Stimulated activated effector memory CD8-positive, alpha-beta T cell treated with anti-CD3 and anti-CD28 coated beads, Interleukin-12 subunit alpha, Interleukin-12 subunit beta, amount 100 ng/mL, for 72 hours (primary cell): ENCODE results near the gene PRKN.

Experiments
- ATAC-seq: fragments of 150-1000 bp; cut with Tn5 transposase; 2 replicates; pipeline ENCODE4 v1.10.0; 2021
- DNase-seq, 2 donors: peaks; one replicate each; pipeline ENCODE4 v3.0.0; 2021 to 2022; ENCODE audit warnings: low spot score in 2 of 2
- H3K27ac Mint-ChIP-seq: one replicate; pipeline ENCODE4 v1.8.0; 2022; ENCODE audit warnings: mild to moderate bottlenecking, mixed read lengths
- H3K36me3 Mint-ChIP-seq: one replicate; pipeline ENCODE4 v1.8.0; 2022; ENCODE audit warnings: mild to moderate bottlenecking, mixed read lengths
- H3K4me1 Mint-ChIP-seq: one replicate; pipeline ENCODE4 v1.8.0; 2022; ENCODE audit warnings: mixed read lengths
- H3K4me3 Mint-ChIP-seq: one replicate; pipeline ENCODE4 v1.8.0; 2022; ENCODE audit warnings: mild to moderate bottlenecking, mixed read lengths
- H3K9me3 Mint-ChIP-seq: one replicate; pipeline ENCODE4 v1.8.0; 2022; ENCODE audit warnings: mixed read lengths

Gene PRKN

GRCh38 chr6:161748535-161749416, 978.8 kb downstream of the PRKN start:
- H3K27ac Mint-ChIP-seq, result no peak overlapping the region
- ATAC-seq, result no peak
- no peaks in the 10 kb centered on the region for H3K36me3 Mint-ChIP-seq
- peak in 1 of 2 donors; percentile 54 for DNase-seq
- no peaks in the 10 kb centered on the region for H3K9me3 Mint-ChIP-seq
- H3K4me1 Mint-ChIP-seq, result no peaks in the 10 kb centered on the region
- H3K4me3 Mint-ChIP-seq, result no peak overlapping the region

- no peak for ATAC-seq
- DNase-seq, result no peak
- H3K36me3 Mint-ChIP-seq, result no peaks in the 10 kb centered on the region
Observed at GRCh38 chr6:161747506-161747905, 980.1 kb downstream of the PRKN start.

GRCh38 chr6:161745594-161746141, 981.9 kb downstream of the PRKN start:
- no peak for ATAC-seq
- Mint-ChIP-seq H3K36me3 (no peaks in the 10 kb centered on the region), H3K9me3 (no peaks in the 10 kb centered on the region)

More at GRCh38 chr6:161747506-161747905, 980.1 kb downstream of the PRKN start:
- H3K4me1 Mint-ChIP-seq, result no peaks in the 10 kb centered on the region
- no peak overlapping the region for H3K4me3 Mint-ChIP-seq
- no peaks in the 10 kb centered on the region for H3K9me3 Mint-ChIP-seq
- no peak overlapping the region for H3K27ac Mint-ChIP-seq

GRCh38 chr6:161745128-161745527, 982.4 kb downstream of the PRKN start:
- no peak overlapping the region for H3K27ac Mint-ChIP-seq
- H3K4me3 Mint-ChIP-seq, result no peak overlapping the region
- peaks cover 5% of the 10 kb centered on the region for H3K4me1 Mint-ChIP-seq
- DNase-seq, result no peak
- H3K9me3 Mint-ChIP-seq, result no peaks in the 10 kb centered on the region
- H3K36me3 Mint-ChIP-seq, result no peaks in the 10 kb centered on the region
- no peak for ATAC-seq

More at GRCh38 chr6:161745594-161746141, 981.9 kb downstream of the PRKN start:
- no peak for DNase-seq
- Mint-ChIP-seq H3K4me1 (peaks cover under 1% of the 10 kb centered on the region), H3K27ac (no peak overlapping the region), H3K4me3 (no peak overlapping the region)

- ATAC-seq, result no peak
- no peak for DNase-seq
- Mint-ChIP-seq H3K4me1 (peaks cover 5% of the 10 kb centered on the region), H3K9me3 (no peaks in the 10 kb centered on the region), H3K27ac (no peak overlapping the region), H3K4me3 (no peak overlapping the region), H3K36me3 (no peaks in the 10 kb centered on the region)
Observed at GRCh38 chr6:161744211-161745067, 983.1 kb downstream of the PRKN start.

GRCh38 chr6:161743509-161744178, 983.9 kb downstream of the PRKN start:
- H3K4me1 Mint-ChIP-seq, result peaks cover 5% of the 10 kb centered on the region
- no peaks in the 10 kb centered on the region for H3K9me3 Mint-ChIP-seq
- DNase-seq, result no peak
- H3K4me3 Mint-ChIP-seq, result no peak overlapping the region
- no peak overlapping the region for H3K27ac Mint-ChIP-seq
- no peaks in the 10 kb centered on the region for H3K36me3 Mint-ChIP-seq
- no peak for ATAC-seq

- no peak for DNase-seq
- Mint-ChIP-seq H3K4me3 (no peak overlapping the region), H3K27ac (no peak overlapping the region), H3K9me3 (no peaks in the 10 kb centered on the region), H3K4me1 (peaks cover 5% of the 10 kb centered on the region), H3K36me3 (no peaks in the 10 kb centered on the region)
- peak; percentile 69 for ATAC-seq
Observed at GRCh38 chr6:161740486-161740885, 987.1 kb downstream of the PRKN start.

- peak; percentile 36 for ATAC-seq
Observed at GRCh38 chr6:161736781-161737292, 990.7 kb downstream of the PRKN start.

GRCh38 chr6:161736326-161736725, 991.2 kb downstream of the PRKN start:
- DNase-seq (no peak), ATAC-seq (no peak)
- Mint-ChIP-seq H3K27ac (no peak overlapping the region), H3K4me1 (peaks cover 5% of the 10 kb centered on the region), H3K4me3 (no peak overlapping the region), H3K36me3 (no peaks in the 10 kb centered on the region), H3K9me3 (no peaks in the 10 kb centered on the region)

More at GRCh38 chr6:161736781-161737292, 990.7 kb downstream of the PRKN start:
- H3K4me1 Mint-ChIP-seq, result peaks cover 5% of the 10 kb centered on the region
- no peak for DNase-seq
- no peak overlapping the region for H3K27ac Mint-ChIP-seq
- H3K9me3 Mint-ChIP-seq, result no peaks in the 10 kb centered on the region
- no peak overlapping the region for H3K4me3 Mint-ChIP-seq
- H3K36me3 Mint-ChIP-seq, result no peaks in the 10 kb centered on the region

GRCh38 chr6:161732594-161732993, 995.0 kb downstream of the PRKN start:
- Mint-ChIP-seq H3K9me3 (peaks cover 7% of the 10 kb centered on the region), H3K4me3 (no peak overlapping the region), H3K4me1 (no peaks in the 10 kb centered on the region), H3K36me3 (no peaks in the 10 kb centered on the region), H3K27ac (no peak overlapping the region)
- DNase-seq (no peak), ATAC-seq (no peak)

- H3K4me1 Mint-ChIP-seq, result no peaks in the 10 kb centered on the region
- no peak for DNase-seq
Observed at GRCh38 chr6:161727083-161727833, 1000.3 kb downstream of the PRKN start.

GRCh38 chr6:161722394-161722793, 1005.2 kb downstream of the PRKN start:
- Mint-ChIP-seq H3K27ac (no peak overlapping the region), H3K9me3 (no peaks in the 10 kb centered on the region), H3K36me3 (no peaks in the 10 kb centered on the region), H3K4me1 (no peaks in the 10 kb centered on the region), H3K4me3 (no peak overlapping the region)
- no peak for ATAC-seq
- no peak for DNase-seq

More at GRCh38 chr6:161727083-161727833, 1000.3 kb downstream of the PRKN start:
- H3K27ac Mint-ChIP-seq, result no peak overlapping the region
- no peaks in the 10 kb centered on the region for H3K36me3 Mint-ChIP-seq
- H3K4me3 Mint-ChIP-seq, result no peak overlapping the region
- H3K9me3 Mint-ChIP-seq, result peaks cover 7% of the 10 kb centered on the region
- ATAC-seq, result no peak

- DNase-seq, result no peak
- Mint-ChIP-seq H3K27ac (no peak overlapping the region), H3K9me3 (no peaks in the 10 kb centered on the region), H3K36me3 (no peaks in the 10 kb centered on the region), H3K4me3 (no peak overlapping the region), H3K4me1 (no peaks in the 10 kb centered on the region)
- no peak for ATAC-seq
Observed at GRCh38 chr6:161721511-161721910, 1006.1 kb downstream of the PRKN start.

GRCh38 chr6:161716176-161716575, 1011.4 kb downstream of the PRKN start:
- no peaks in the 10 kb centered on the region for H3K36me3 Mint-ChIP-seq
- no peaks in the 10 kb centered on the region for H3K4me1 Mint-ChIP-seq
- H3K9me3 Mint-ChIP-seq, result no peaks in the 10 kb centered on the region
- DNase-seq (no peak), ATAC-seq (no peak)
- no peak overlapping the region for H3K27ac Mint-ChIP-seq
- no peak overlapping the region for H3K4me3 Mint-ChIP-seq
